HepG2 (cell line): ENCODE measurements around the gene MBLAC1. TPM values are rescaled to one million over a fixed set of nuclear protein-coding genes. Genes with fewer than 3 reads are reported as not detected.

Source experiments
- ASH2L ChIP-seq: fragments of 300-600, 200-600 bp; sonication (generic); IDR thresholded peaks from 2 replicates; pipeline ENCODE4 v1.7.0; 2017; ENCODE audit warnings: low read depth, mild to moderate bottlenecking, moderate library complexity, mixed read lengths, low read length; ENCODE audit not compliant: insufficient read length
- EP300 ChIP-seq, 3 experiments: sonication (generic) in 1 of 3; formaldehyde crosslinking in 1 of 3; IDR thresholded peaks; 2 replicates each; pipeline versions ENCODE4 v1.5.1 to v1.6.1; 2011 to 2020; ENCODE audit warnings: low read depth in 2 of 3, low read length in 2 of 3, borderline replicate concordance in 1 of 3, improper control_type of control experiment in 1 of 3, mild to moderate bottlenecking in 1 of 3, missing genetic modification reagents in 1 of 3, moderate library complexity in 1 of 3
- ETV6 ChIP-seq: sonication (generic); formaldehyde crosslinking; conservative IDR thresholded peaks from 2 replicates; pipeline ENCODE4 v1.4.0; 2020; ENCODE audit warnings: missing genetic modification reagents
- FOXJ3 ChIP-seq: sonication (generic); formaldehyde crosslinking; IDR thresholded peaks from 2 replicates; pipeline ENCODE4 v1.4.0; 2020; ENCODE audit warnings: missing genetic modification reagents, mild to moderate bottlenecking, borderline replicate concordance
- HNRNPL ChIP-seq: fragments of 200-400 bp; formaldehyde crosslinking; IDR thresholded peaks from 2 replicates; pipeline ENCODE4 v1.6.1; 2017; ENCODE audit warnings: mild to moderate bottlenecking, low read depth, low read length
- HNRNPLL ChIP-seq: fragments of 200-400 bp; formaldehyde crosslinking; IDR thresholded peaks from 2 replicates; pipeline ENCODE4 v1.6.1; 2017; ENCODE audit warnings: mild to moderate bottlenecking, low read depth, low read length; ENCODE audit not compliant: poor library complexity, severe bottlenecking
- MTA1 ChIP-seq: sonication (generic); formaldehyde crosslinking; IDR thresholded peaks from 2 replicates; pipeline ENCODE4 v1.4.0; 2020; ENCODE audit warnings: missing genetic modification reagents, mild to moderate bottlenecking, borderline replicate concordance
- MTF2 ChIP-seq: sonication (generic); formaldehyde crosslinking; IDR thresholded peaks from 2 replicates; pipeline ENCODE4 v1.5.0; 2020; ENCODE audit warnings: missing genetic modification reagents, borderline replicate concordance
- NFKBIZ ChIP-seq: IDR thresholded peaks from 2 replicates; pipeline ENCODE4 v1.6.1; 2018; ENCODE audit warnings: missing genetic modification reagents, missing compliant biosample characterization
- NPAS2 ChIP-seq: sonication (generic); formaldehyde crosslinking; IDR thresholded peaks from 2 replicates; pipeline ENCODE4 v1.8.0; 2022; ENCODE audit warnings: mild to moderate bottlenecking, missing genetic modification reagents, borderline replicate concordance
- PHF5A ChIP-seq: IDR thresholded peaks from one replicate; pipeline ENCODE4 v1.6.1; 2018; ENCODE audit warnings: low read depth, missing genetic modification reagents; ENCODE audit not compliant: unreplicated experiment
- RORA ChIP-seq: sonication (generic); formaldehyde crosslinking; IDR thresholded peaks from 2 replicates; pipeline ENCODE4 v1.5.0; 2020; ENCODE audit warnings: mild to moderate bottlenecking, missing genetic modification reagents, moderate library complexity
- YY1 ChIP-seq: IDR thresholded peaks from 2 replicates; pipeline ENCODE4 v1.6.1; 2011; ENCODE audit warnings: low read length, low read depth, moderate library complexity, mild to moderate bottlenecking; ENCODE audit not compliant: insufficient read depth, insufficient replicate concordance
- ZBTB38 ChIP-seq: sonication (generic); formaldehyde crosslinking; IDR thresholded peaks from 2 replicates; pipeline ENCODE4 v1.5.1; 2020; ENCODE audit warnings: mild to moderate bottlenecking, missing genetic modification reagents
- ZC3H4 ChIP-seq: sonication (generic); formaldehyde crosslinking; IDR thresholded peaks from 2 replicates; pipeline ENCODE4 v1.4.0; 2020; ENCODE audit warnings: missing genetic modification reagents, borderline replicate concordance
- ZMYM2 ChIP-seq: sonication (generic); formaldehyde crosslinking; IDR thresholded peaks from 2 replicates; pipeline ENCODE4 v1.8.0; 2022; ENCODE audit warnings: mild to moderate bottlenecking, missing genetic modification reagents
- ZNF678 ChIP-seq: sonication (generic); formaldehyde crosslinking; IDR thresholded peaks from 2 replicates; pipeline ENCODE4 v1.4.0; 2020; ENCODE audit warnings: mild to moderate bottlenecking, missing genetic modification reagents
- polyA plus RNA-seq, 8 experiments: library from polyadenylated mRNA; depleted of rRNA in 3 of 8; stranded (reverse) in 7 of 8; unstranded in 1 of 8; fragments of >200 nt; fragmentation: Illumina TruSeq in 4 of 8; extraction: Trizol in 4 of 8; gene quantifications; 2 replicates each; pipeline versions ENCODE4 v1.2.1 to v1.2.3, GENCODE V29; 2011 to 2016; ENCODE audit warnings: low read depth in 4 of 8, missing spikeins in 1 of 8, mixed read lengths in 1 of 8; ENCODE audit not compliant: insufficient read depth in 1 of 8
- total RNA-seq, 5 experiments: library from RNA; depleted of rRNA; stranded (reverse); fragments of >200 nt; fragmentation: Illumina TruSeq; extraction: Trizol; gene quantifications; 2 replicates each; pipeline ENCODE4 v1.2.3, GENCODE V29; 2016; ENCODE audit warnings: low read depth in 1 of 5
- TF ChIP-seq, protein P1 (sequence below): sonication (generic); formaldehyde crosslinking; conservative IDR thresholded peaks from 2 replicates; pipeline ENCODE4 v1.4.0; 2020; ENCODE audit warnings: missing genetic modification reagents
- TF ChIP-seq, protein P2 (sequence below): sonication (generic); formaldehyde crosslinking; IDR thresholded peaks from 2 replicates; pipeline ENCODE4 v1.8.0; 2022; ENCODE audit warnings: missing genetic modification reagents, mild to moderate bottlenecking, inconsistent platforms, borderline replicate concordance
- TF ChIP-seq, protein P3 (sequence below): sonication (generic); formaldehyde crosslinking; IDR thresholded peaks from 2 replicates; pipeline ENCODE4 v1.8.1; 2023; ENCODE audit warnings: missing genetic modification reagents, mild to moderate bottlenecking, borderline replicate concordance
- TF ChIP-seq, protein P4 (sequence below): sonication (generic); formaldehyde crosslinking; conservative IDR thresholded peaks from 2 replicates; pipeline ENCODE4 v1.8.1; 2023; ENCODE audit warnings: missing genetic modification reagents
- TF ChIP-seq, protein P5 (sequence below): sonication (generic); formaldehyde crosslinking; IDR thresholded peaks from 2 replicates; pipeline ENCODE4 v1.4.0; 2020; ENCODE audit warnings: missing genetic modification reagents

MBLAC1 gene
- total and polyA plus RNA-seq, 2 of the 13 experiments (the other 11 are each of a cell fraction or from before 2014, with no cell fraction given), result 0.79 to 2.1 TPM

DNA sequence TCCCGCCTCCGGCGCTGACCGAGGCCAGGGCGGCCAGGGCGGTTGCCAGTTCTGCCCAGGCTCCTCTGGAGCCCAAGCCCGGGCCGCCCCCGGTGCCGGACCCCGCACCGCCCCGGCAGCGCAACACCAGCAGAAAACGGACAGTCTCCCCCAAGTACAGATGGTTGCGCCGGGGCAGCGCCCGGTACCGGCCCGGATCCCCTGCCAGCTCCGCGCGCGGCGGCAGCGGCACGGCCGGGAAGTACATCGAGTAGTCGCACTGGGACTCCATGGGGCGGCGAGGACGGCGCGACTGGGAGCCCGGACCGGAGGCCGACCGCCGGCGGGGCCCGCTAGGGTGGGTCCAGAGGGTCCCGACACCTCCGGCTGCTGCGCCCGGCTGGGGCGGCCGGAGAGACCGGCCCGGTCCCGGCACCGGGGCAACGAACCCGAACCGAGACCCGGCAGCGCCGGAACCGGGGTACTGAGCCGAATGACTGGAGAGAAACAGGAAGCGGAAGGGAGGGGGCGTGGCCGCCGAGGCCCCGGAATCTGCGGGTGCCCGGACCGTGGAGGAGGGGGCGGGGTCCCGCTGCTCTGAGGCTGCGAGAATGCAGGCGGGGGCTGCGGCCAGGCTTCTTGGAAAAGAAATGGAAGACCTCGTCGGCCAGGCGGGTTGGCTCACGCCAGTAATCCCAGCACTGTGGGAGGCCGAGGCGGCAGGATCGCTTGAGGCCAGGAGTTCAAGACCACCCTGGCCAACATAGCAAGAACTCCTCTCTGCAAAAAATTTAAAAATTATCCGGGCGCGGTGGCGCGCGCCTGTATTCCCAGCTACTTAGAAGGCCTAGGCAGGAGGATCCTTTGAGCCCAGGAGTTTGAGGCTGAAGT is 31.7 kb downstream of the MBLAC1 start, which contains the start of gene TRAPPC14 (continued):
- TF ChIP-seq, protein P1, sequence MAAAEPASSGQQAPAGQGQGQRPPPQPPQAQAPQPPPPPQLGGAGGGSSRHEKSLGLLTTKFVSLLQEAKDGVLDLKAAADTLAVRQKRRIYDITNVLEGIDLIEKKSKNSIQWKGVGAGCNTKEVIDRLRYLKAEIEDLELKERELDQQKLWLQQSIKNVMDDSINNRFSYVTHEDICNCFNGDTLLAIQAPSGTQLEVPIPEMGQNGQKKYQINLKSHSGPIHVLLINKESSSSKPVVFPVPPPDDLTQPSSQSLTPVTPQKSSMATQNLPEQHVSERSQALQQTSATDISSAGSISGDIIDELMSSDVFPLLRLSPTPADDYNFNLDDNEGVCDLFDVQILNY (CRISPR knock-in tag), result 0 out of 2 replicates have a peak, but pooled peaks have one; percentile 14
- TF ChIP-seq NFKBIZ (CRISPR knock-in tag) (no peak), EP300 (IDR thresholded peaks at IDR 0.05; ENCODE audit: low read depth in 2 of 2, low read length in 2 of 2) (0 out of 4 replicates have a peak, but pooled peaks of 1 of the 2 experiments have one; percentile 16), EP300 (CRISPR knock-in tag; IDR thresholded peaks at IDR 0.05; ENCODE audit: borderline replicate concordance) (no peak), ZC3H4 (CRISPR knock-in tag) (no peak), FOXJ3 (CRISPR knock-in tag) (no peak), NPAS2 (CRISPR knock-in tag) (no peak), MTA1 (CRISPR knock-in tag) (peak; percentile 80; the same call in 1 of the 2 replicates), ZBTB38 (0 out of 2 replicates have a peak, but pooled peaks have one; percentile 60), RORA (CRISPR knock-in tag) (no peak), ZMYM2 (CRISPR knock-in tag) (no peak), HNRNPLL (peak; percentile 61), MTF2 (CRISPR knock-in tag) (peak; percentile 46; the same call in 1 of the 2 replicates), ETV6 (no peak), YY1 (peak; percentile 75), HNRNPL (no peak), PHF5A (CRISPR knock-in tag) (no peak), ZNF678 (CRISPR knock-in tag) (0 out of 2 replicates have a peak, but pooled peaks have one; percentile 39), ASH2L (peak; percentile 86)
- TF ChIP-seq, protein P2, sequence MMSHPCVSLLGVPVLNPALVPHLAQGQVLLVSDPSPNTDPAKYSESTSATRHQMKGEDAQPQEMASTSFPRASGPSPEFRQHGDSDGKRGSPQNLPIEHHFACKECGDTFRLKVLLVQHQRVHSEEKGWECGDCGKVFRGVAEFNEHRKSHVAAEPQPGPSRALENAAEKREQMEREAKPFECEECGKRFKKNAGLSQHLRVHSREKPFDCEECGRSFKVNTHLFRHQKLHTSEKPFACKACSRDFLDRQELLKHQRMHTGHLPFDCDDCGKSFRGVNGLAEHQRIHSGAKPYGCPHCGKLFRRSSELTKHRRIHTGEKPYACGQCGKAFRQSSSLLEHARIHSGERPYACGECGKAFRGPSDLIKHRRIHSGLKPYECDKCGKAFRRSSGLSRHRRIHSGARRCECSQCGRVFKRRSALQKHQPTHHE (CRISPR knock-in tag), result 0 out of 2 replicates have a peak, but pooled peaks have one; percentile 31
- TF ChIP-seq, protein P3, sequence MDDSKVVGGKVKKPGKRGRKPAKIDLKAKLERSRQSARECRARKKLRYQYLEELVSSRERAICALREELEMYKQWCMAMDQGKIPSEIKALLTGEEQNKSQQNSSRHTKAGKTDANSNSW, result no peak
- TF ChIP-seq, protein P4, sequence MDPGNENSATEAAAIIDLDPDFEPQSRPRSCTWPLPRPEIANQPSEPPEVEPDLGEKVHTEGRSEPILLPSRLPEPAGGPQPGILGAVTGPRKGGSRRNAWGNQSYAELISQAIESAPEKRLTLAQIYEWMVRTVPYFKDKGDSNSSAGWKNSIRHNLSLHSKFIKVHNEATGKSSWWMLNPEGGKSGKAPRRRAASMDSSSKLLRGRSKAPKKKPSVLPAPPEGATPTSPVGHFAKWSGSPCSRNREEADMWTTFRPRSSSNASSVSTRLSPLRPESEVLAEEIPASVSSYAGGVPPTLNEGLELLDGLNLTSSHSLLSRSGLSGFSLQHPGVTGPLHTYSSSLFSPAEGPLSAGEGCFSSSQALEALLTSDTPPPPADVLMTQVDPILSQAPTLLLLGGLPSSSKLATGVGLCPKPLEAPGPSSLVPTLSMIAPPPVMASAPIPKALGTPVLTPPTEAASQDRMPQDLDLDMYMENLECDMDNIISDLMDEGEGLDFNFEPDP (CRISPR knock-in tag), result no peak
- TF ChIP-seq, protein P5, sequence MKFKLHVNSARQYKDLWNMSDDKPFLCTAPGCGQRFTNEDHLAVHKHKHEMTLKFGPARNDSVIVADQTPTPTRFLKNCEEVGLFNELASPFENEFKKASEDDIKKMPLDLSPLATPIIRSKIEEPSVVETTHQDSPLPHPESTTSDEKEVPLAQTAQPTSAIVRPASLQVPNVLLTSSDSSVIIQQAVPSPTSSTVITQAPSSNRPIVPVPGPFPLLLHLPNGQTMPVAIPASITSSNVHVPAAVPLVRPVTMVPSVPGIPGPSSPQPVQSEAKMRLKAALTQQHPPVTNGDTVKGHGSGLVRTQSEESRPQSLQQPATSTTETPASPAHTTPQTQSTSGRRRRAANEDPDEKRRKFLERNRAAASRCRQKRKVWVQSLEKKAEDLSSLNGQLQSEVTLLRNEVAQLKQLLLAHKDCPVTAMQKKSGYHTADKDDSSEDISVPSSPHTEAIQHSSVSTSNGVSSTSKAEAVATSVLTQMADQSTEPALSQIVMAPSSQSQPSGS (CRISPR knock-in tag), result peak; percentile 67; the same call in 1 of the 2 replicates
